A673 (cell line): ENCODE data around the gene CENPA. TPM values are rescaled to one million over a fixed set of nuclear protein-coding genes. Genes with fewer than 3 reads are reported as not detected.

Source experiments
- BruUV-seq: library from RNA; stranded (reverse); fragments of 400-500 nt; replicated peaks from 2 replicates; lab custom pipeline; 2021; lab: Mats Ljungman, UMichigan
- CTCF ChIA-PET: fragments of 300-600 bp; sonication (Branson Sonifier 250); formaldehyde crosslinking; loops from one replicate; lab custom pipeline; 2022; ENCODE audit warnings: antibody characterized with exemption; lab: Charles Lee
- POLR2A ChIA-PET: fragments of 300-600 bp; sonication (Branson Sonifier 250); formaldehyde crosslinking; loops from one replicate; lab custom pipeline; 2022; ENCODE audit warnings: antibody characterized with exemption; ENCODE audit not compliant: low non-redundant PET; lab: Charles Lee
- DNase-seq: peaks from one replicate; pipeline ENCODE4 v3.0.0-alpha.2; 2015; ENCODE audit warnings: low spot score
- H3K27ac ChIP-seq: fragments of 200-600 bp; sonication (generic); 2 replicates; pipeline ENCODE4 v1.5.1; 2016; ENCODE audit warnings: mixed run types, low read depth, mild to moderate bottlenecking, mixed read lengths, antibody characterized with exemption, low read length; ENCODE audit not compliant: poor library complexity, severe bottlenecking
- H3K27me3 ChIP-seq: fragments of 200-600 bp; sonication (generic); replicated peaks from 2 replicates; pipeline ENCODE4 v1.6.1; 2017; ENCODE audit warnings: mixed run types, low read depth, mild to moderate bottlenecking, mixed read lengths, antibody characterized with exemption, low read length; ENCODE audit not compliant: insufficient read depth, poor library complexity
- H3K36me3 ChIP-seq: fragments of 200-600 bp; sonication (generic); 2 replicates; pipeline ENCODE4 v1.6.1; 2016; ENCODE audit warnings: mixed run types, mild to moderate bottlenecking, mixed read lengths, antibody characterized with exemption, low read length; ENCODE audit not compliant: insufficient read depth, poor library complexity, severe bottlenecking
- H3K4me1 ChIP-seq: fragments of 200-600 bp; sonication (generic); 2 replicates; pipeline ENCODE4 v1.6.1; 2017; ENCODE audit warnings: mixed run types, mild to moderate bottlenecking, mixed read lengths, antibody characterized with exemption, low read length; ENCODE audit not compliant: insufficient read depth, poor library complexity, severe bottlenecking
- H3K4me3 ChIP-seq: fragments of 200-600 bp; sonication (generic); 2 replicates; pipeline ENCODE4 v1.5.1; 2016; ENCODE audit warnings: low read depth, mixed run types, mild to moderate bottlenecking, mixed read lengths, low read length; ENCODE audit not compliant: poor library complexity, severe bottlenecking
- H3K9me3 ChIP-seq: fragments of 200-600 bp; sonication (generic); 2 replicates; pipeline ENCODE4 v1.6.1; 2016; ENCODE audit warnings: mixed run types, low read depth, mild to moderate bottlenecking, mixed read lengths, antibody characterized with exemption, low read length; ENCODE audit not compliant: poor library complexity, severe bottlenecking
- EZH2 ChIP-seq: fragments of 200-600 bp; sonication (generic); IDR thresholded peaks from 2 replicates; pipeline ENCODE4 v1.6.1; 2017; ENCODE audit warnings: borderline replicate concordance, low read depth, mild to moderate bottlenecking, mixed read lengths, antibody characterized with exemption, low read length; ENCODE audit not compliant: poor library complexity, severe bottlenecking
- intact Hi-C: fragments of 100-400 bp; cut with micrococcal nuclease; formaldehyde crosslinking; loops from one replicate; pipeline ENCODE4 v1.10.0; 2022; ENCODE audit not compliant: unreplicated experiment
- total RNA-seq: library from RNA; stranded (reverse); gene quantifications from 2 replicates; pipeline ENCODE4 v1.2.3, GENCODE V29; 2021
- TF ChIP-seq, protein P1 (sequence below): fragments of 300-800, 200-600 bp; sonication (generic); conservative IDR thresholded peaks from 2 replicates; pipeline ENCODE4 v1.5.1; 2017; ENCODE audit warnings: low read depth, mild to moderate bottlenecking, antibody characterized with exemption, low read length, moderate library complexity, mixed read lengths

CENPA gene
- total RNA-seq, 1 experiment from 2014 or later, result 59.2 TPM

DNA sequence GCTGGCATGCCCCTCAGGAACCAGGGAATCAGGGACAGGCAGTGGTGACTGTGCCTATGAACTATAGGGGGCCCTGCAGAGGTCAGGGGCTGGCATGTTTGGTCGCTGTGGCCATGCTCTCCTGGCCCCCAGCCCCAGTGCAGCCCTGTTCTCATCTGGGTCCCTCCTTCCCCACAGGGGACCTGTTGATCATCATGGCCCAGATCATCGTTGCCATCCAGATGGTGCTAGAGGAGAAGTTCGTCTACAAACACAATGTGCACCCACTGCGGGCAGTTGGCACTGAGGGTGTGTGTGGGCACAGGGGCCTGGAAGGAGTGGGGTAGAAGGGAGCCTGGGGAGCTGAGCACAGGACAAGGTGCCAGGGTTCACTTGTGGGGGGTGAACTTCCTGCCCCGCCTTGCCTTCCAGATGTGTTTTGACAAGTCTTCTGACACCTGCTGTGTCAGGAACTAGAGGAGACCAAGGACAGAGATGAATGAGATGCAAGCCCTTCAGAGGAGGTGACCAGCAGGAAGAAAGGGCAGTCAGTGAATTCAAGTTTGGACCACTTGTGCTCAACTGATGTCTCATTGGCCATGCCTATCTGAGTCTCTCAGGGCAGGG is 9.6 kb upstream of the CENPA start:
- ChIA-PET CTCF (no interaction called here), POLR2A (interaction anchor here (0.5 kb wide), 1 partner anchor 533 kb away, joined by 4 read pairs; no protein-coding TSS in a partner anchor)
- intact Hi-C loops, result no loop called here
- H3K4me3 ChIP-seq, result no peak overlapping the region
- H3K27me3 ChIP-seq, result no peaks in the 10 kb centered on the region
- no peaks in the 10 kb centered on the region for H3K4me1 ChIP-seq
- no peak for DNase-seq
- TF ChIP-seq, protein P1, sequence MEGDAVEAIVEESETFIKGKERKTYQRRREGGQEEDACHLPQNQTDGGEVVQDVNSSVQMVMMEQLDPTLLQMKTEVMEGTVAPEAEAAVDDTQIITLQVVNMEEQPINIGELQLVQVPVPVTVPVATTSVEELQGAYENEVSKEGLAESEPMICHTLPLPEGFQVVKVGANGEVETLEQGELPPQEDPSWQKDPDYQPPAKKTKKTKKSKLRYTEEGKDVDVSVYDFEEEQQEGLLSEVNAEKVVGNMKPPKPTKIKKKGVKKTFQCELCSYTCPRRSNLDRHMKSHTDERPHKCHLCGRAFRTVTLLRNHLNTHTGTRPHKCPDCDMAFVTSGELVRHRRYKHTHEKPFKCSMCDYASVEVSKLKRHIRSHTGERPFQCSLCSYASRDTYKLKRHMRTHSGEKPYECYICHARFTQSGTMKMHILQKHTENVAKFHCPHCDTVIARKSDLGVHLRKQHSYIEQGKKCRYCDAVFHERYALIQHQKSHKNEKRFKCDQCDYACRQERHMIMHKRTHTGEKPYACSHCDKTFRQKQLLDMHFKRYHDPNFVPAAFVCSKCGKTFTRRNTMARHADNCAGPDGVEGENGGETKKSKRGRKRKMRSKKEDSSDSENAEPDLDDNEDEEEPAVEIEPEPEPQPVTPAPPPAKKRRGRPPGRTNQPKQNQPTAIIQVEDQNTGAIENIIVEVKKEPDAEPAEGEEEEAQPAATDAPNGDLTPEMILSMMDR, result no peak
- TF ChIP-seq EZH2, result no peak
- H3K9me3 ChIP-seq, result no peaks in the 10 kb centered on the region
- no TSS peak for BruUV-seq
- peaks cover 18% of the 10 kb centered on the region for H3K36me3 ChIP-seq
- no peak overlapping the region for H3K27ac ChIP-seq

DNA sequence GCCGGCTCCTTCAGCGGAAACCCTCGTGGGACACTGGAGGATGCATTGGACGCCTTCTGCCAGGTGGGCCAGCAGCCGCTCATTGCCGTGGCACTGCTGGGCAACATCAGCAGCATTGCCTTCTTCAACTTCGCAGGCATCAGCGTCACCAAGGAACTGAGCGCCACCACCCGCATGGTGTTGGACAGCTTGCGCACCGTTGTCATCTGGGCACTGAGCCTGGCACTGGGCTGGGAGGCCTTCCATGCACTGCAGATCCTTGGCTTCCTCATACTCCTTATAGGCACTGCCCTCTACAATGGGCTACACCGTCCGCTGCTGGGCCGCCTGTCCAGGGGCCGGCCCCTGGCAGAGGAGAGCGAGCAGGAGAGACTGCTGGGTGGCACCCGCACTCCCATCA is 7.8 kb upstream of the CENPA start:
- CTCF ChIA-PET, result no interaction called here

DNA sequence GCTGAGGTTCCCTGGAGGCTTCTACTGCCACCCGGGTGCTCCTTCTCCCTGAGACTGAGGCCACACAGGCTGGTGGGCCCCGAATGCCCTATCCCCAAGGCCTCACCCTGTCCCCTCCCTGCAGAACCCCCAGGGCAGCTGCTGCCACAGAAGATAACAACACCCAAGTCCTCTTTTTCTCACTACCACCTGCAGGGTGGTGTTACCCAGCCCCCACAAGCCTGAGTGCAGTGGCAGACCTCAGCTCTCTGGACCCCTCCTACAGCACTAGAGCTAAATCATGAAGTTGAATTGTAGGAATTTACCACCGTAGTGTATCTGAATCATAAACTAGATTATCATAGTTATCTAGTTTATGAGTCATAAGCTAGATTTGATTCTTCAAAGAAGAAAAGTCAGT is 7.3 kb upstream of the CENPA start:
- Histone ChIP-seq H3K9me3 (no peaks in the 10 kb centered on the region), H3K4me1 (no peaks in the 10 kb centered on the region), H3K36me3 (peaks cover 18% of the 10 kb centered on the region), H3K27me3 (no peaks in the 10 kb centered on the region), H3K27ac (no peak overlapping the region), H3K4me3 (no peak overlapping the region)
- no peak for DNase-seq
- BruUV-seq, result no TSS peak
- ChIA-PET CTCF (no interaction called here), POLR2A (no interaction called here)
- TF ChIP-seq, protein P1, result no peak
- TF ChIP-seq EZH2, result no peak
- intact Hi-C loops, result no loop called here

More for the DNA sequence above, 7.8 kb upstream of the CENPA start:
- Histone ChIP-seq H3K27ac (no peak overlapping the region), H3K9me3 (no peaks in the 10 kb centered on the region), H3K36me3 (peaks cover 18% of the 10 kb centered on the region), H3K4me3 (no peak overlapping the region), H3K27me3 (no peaks in the 10 kb centered on the region), H3K4me1 (no peaks in the 10 kb centered on the region)
- no TSS peak for BruUV-seq
- POLR2A ChIA-PET, result no interaction called here
- DNase-seq, result no peak
- intact Hi-C loops, result no loop called here
- TF ChIP-seq EZH2, result no peak
- TF ChIP-seq, protein P1, result no peak
